Mammary epithelial cell (primary cell): ENCODE measurements around the gene ZNF92.

Experiments used
- CTCF ChIP-seq, 2 donors: IDR thresholded peaks in 1 of 2; conservative IDR thresholded peaks in 1 of 2; 2 replicates each; pipeline ENCODE4 v1.5.1; 2011 to 2012; ENCODE audit warnings: inconsistent platforms in 2 of 2, low read length in 2 of 2, mild to moderate bottlenecking in 2 of 2, control low read depth in 1 of 2, low read depth in 1 of 2; ENCODE audit not compliant: insufficient read depth in 1 of 2; ENCODE audit errors: extremely low read depth in 1 of 2
- EZH2 ChIP-seq: IDR thresholded peaks from 2 replicates; pipeline ENCODE4 v1.6.1; 2012; ENCODE audit warnings: low read length, inconsistent platforms, borderline replicate concordance

- TF ChIP-seq CTCF (conservative IDR thresholded peaks at IDR 0.05 in 1 of 2, IDR thresholded peaks at IDR 0.05 in 1 of 2; ENCODE audit: extremely low read depth in 1 of 2, insufficient read depth in 1 of 2, low read depth in 1 of 2, low read length in 2 of 2) (no peak), EZH2 (no peak)
Observed at GRCh38 chr7:65371468-65371867, 2.2 kb upstream of the ZNF92 start.
